CD4-positive, CD25-positive, alpha-beta regulatory T cell (primary cell): ENCODE measurements around the gene SNX8. TPM values are rescaled to one million over a fixed set of nuclear protein-coding genes. Genes with fewer than 3 reads are reported as not detected.

Experiments used
- ATAC-seq, 2 donors: fragments of 150-1000 bp; cut with Tn5 transposase; one replicate each; pipeline ENCODE4 v1.10.0; 2021; ENCODE audit warnings: low read depth in 2 of 2, moderate number of reproducible peaks in 2 of 2, moderate library complexity in 1 of 2
- DNase-seq, 3 donors: peaks; one replicate each; pipeline versions ENCODE4 v3.0.0 to v3.0.0-alpha.2; 2012 to 2022; ENCODE audit warnings: mixed read lengths in 1 of 3
- H3K27ac ChIP-seq: one replicate; pipeline ENCODE4 v1.7.0; 2013; ENCODE audit warnings: mild to moderate bottlenecking, low read length; ENCODE audit not compliant: insufficient read depth, poor library complexity, severe bottlenecking
- H3K27me3 ChIP-seq: one replicate; pipeline ENCODE4 v1.7.0; 2013; ENCODE audit warnings: low read length; ENCODE audit not compliant: control insufficient read depth, insufficient read depth
- H3K36me3 ChIP-seq: one replicate; pipeline ENCODE4 v1.7.0; 2013; ENCODE audit warnings: mild to moderate bottlenecking, low read length, moderate library complexity; ENCODE audit not compliant: control insufficient read depth, insufficient read depth
- H3K4me1 ChIP-seq: 2 replicates; pipeline ENCODE4 v1.7.0; 2013; ENCODE audit warnings: mild to moderate bottlenecking, low read length; ENCODE audit not compliant: insufficient read depth, control insufficient read depth, poor library complexity, severe bottlenecking
- H3K4me3 ChIP-seq: one replicate; pipeline ENCODE4 v1.7.0; 2013; ENCODE audit warnings: low read depth, mild to moderate bottlenecking, low read length, moderate library complexity
- H3K9me3 ChIP-seq, 2 experiments: 1 replicate in 1 of 2; 2 replicates in 1 of 2; pipeline ENCODE4 v1.7.0; 2013; ENCODE audit warnings: low read length in 2 of 2, mild to moderate bottlenecking in 1 of 2, moderate library complexity in 1 of 2; ENCODE audit not compliant: control insufficient read depth in 2 of 2
- H3K27ac Mint-ChIP-seq, 3 donors: one replicate each; pipeline ENCODE4 v1.8.0; 2020 to 2022; ENCODE audit warnings: mild to moderate bottlenecking in 3 of 3, mixed read lengths in 3 of 3, moderate library complexity in 2 of 3
- H3K27me3 Mint-ChIP-seq: one replicate; pipeline ENCODE4 v1.8.0; 2022; ENCODE audit warnings: mild to moderate bottlenecking, mixed read lengths
- H3K36me3 Mint-ChIP-seq: one replicate; pipeline ENCODE4 v1.8.0; 2020; ENCODE audit warnings: mixed read lengths
- H3K4me1 Mint-ChIP-seq, 4 donors: one replicate each; pipeline ENCODE4 v1.8.0; 2020 to 2022; ENCODE audit warnings: mixed read lengths in 4 of 4, mild to moderate bottlenecking in 1 of 4
- H3K4me3 Mint-ChIP-seq, 4 donors: one replicate each; pipeline ENCODE4 v1.8.0; 2020 to 2022; ENCODE audit warnings: mild to moderate bottlenecking in 4 of 4, mixed read lengths in 4 of 4, moderate library complexity in 3 of 4
- H3K9me3 Mint-ChIP-seq, 7 donors: one replicate each; pipeline ENCODE4 v1.8.0; 2020 to 2022; ENCODE audit warnings: mixed read lengths in 7 of 7, mild to moderate bottlenecking in 3 of 7, moderate library complexity in 2 of 7
- polyA plus RNA-seq, 4 donors: library from polyadenylated mRNA; unstranded; fragments of 300-500 nt; fragmentation: Illumina TruSeq; gene quantifications; one replicate each; pipeline ENCODE4 v1.2.3, GENCODE V29; 2021
- total RNA-seq: library from RNA; stranded (reverse); gene quantifications from one replicate; pipeline ENCODE4 v1.2.3, GENCODE V29; 2022

Gene SNX8
- total and polyA plus RNA-seq, 5 donors from 2014 or later: 5.7 to 14.5 (median 9.5) TPM

- Histone ChIP-seq H3K4me1 (peaks cover 14% of the 10 kb centered on the region), H3K27me3 (no peaks in the 10 kb centered on the region), H3K4me3 (no peak overlapping the region), H3K36me3 (no peaks in the 10 kb centered on the region), H3K9me3 (no peaks in the 10 kb centered on the region), H3K27ac (no peak overlapping the region)
- Mint-ChIP-seq H3K9me3 (peaks cover 0 to 1% (median 0%) of the 10 kb centered on the region in 7 donors), H3K27me3 (no peaks in the 10 kb centered on the region), H3K36me3 (no peaks in the 10 kb centered on the region), H3K4me3 (no peak overlapping the region), H3K4me1 (peaks cover 4 to 31% (median 12%) of the 10 kb centered on the region in 4 donors), H3K27ac (peak overlapping the region in 1 of 3 donors; percentile 38)
- ATAC-seq: no peak
- no peak for DNase-seq
Measured at GRCh38 chr7:2247141-2247995, 66.9 kb downstream of the SNX8 start.

- Mint-ChIP-seq H3K36me3 (no peaks in the 10 kb centered on the region), H3K9me3 (peaks cover 0 to 1% (median 0%) of the 10 kb centered on the region in 7 donors), H3K4me1 (peaks cover 4 to 33% (median 13%) of the 10 kb centered on the region in 4 donors), H3K27me3 (no peaks in the 10 kb centered on the region), H3K27ac (no peak overlapping the region), H3K4me3 (peak overlapping the region in 1 of 4 donors; percentile 19)
- H3K4me1 ChIP-seq: peaks cover 23% of the 10 kb centered on the region
- H3K9me3 ChIP-seq: no peaks in the 10 kb centered on the region
- no peaks in the 10 kb centered on the region for H3K36me3 ChIP-seq
- no peaks in the 10 kb centered on the region for H3K27me3 ChIP-seq
- DNase-seq (no peak), ATAC-seq (no peak)
- no peak overlapping the region for H3K27ac ChIP-seq
- no peak overlapping the region for H3K4me3 ChIP-seq
Measured at GRCh38 chr7:2245883-2246675, 68.2 kb downstream of the SNX8 start.

GRCh38 chr7:2244404-2244995 lies 69.7 kb downstream of the SNX8 start:
- peak overlapping the region in 1 of 4 donors; percentile 35 for H3K4me3 Mint-ChIP-seq
- H3K27ac ChIP-seq: no peak overlapping the region
- H3K9me3 Mint-ChIP-seq: peaks cover 0 to 1% (median 0%) of the 10 kb centered on the region in 7 donors
- no peaks in the 10 kb centered on the region for H3K27me3 ChIP-seq
- H3K27me3 Mint-ChIP-seq: no peaks in the 10 kb centered on the region
- ATAC-seq: no peak
- H3K4me1 ChIP-seq: peaks cover 23% of the 10 kb centered on the region
- no peaks in the 10 kb centered on the region for H3K36me3 Mint-ChIP-seq
- H3K4me3 ChIP-seq: no peak overlapping the region
- no peaks in the 10 kb centered on the region for H3K36me3 ChIP-seq
- H3K9me3 ChIP-seq: no peaks in the 10 kb centered on the region
- no peak for DNase-seq
- H3K27ac Mint-ChIP-seq: peak overlapping the region in 1 of 3 donors; percentile 67
- H3K4me1 Mint-ChIP-seq: peaks cover 4 to 48% (median 15%) of the 10 kb centered on the region in 4 donors

- Mint-ChIP-seq H3K36me3 (no peaks in the 10 kb centered on the region), H3K4me1 (peaks cover 4 to 39% (median 10%) of the 10 kb centered on the region in 4 donors), H3K9me3 (peaks cover 0 to 1% (median 0%) of the 10 kb centered on the region in 7 donors), H3K27ac (peak overlapping the region in 1 of 3 donors; percentile 25), H3K27me3 (no peaks in the 10 kb centered on the region), H3K4me3 (peak overlapping the region; percentile 27 to 94 (median 52))
- Histone ChIP-seq H3K27ac (no peak overlapping the region), H3K4me3 (no peak overlapping the region), H3K27me3 (no peaks in the 10 kb centered on the region), H3K4me1 (peaks cover 18% of the 10 kb centered on the region), H3K9me3 (no peaks in the 10 kb centered on the region), H3K36me3 (peaks cover 1% of the 10 kb centered on the region)
- no peak for DNase-seq
- ATAC-seq: no peak
Measured at GRCh38 chr7:2243458-2243857, 70.8 kb downstream of the SNX8 start.

- Mint-ChIP-seq H3K36me3 (no peaks in the 10 kb centered on the region), H3K4me1 (peaks cover 4 to 37% (median 10%) of the 10 kb centered on the region in 4 donors), H3K9me3 (peaks cover 0 to 1% (median 0%) of the 10 kb centered on the region in 7 donors), H3K27ac (peak overlapping the region; percentile 93 to 94 (median 94)), H3K4me3 (peak overlapping the region; percentile 93 to 98 (median 95)), H3K27me3 (no peaks in the 10 kb centered on the region)
- Histone ChIP-seq H3K9me3 (no peaks in the 10 kb centered on the region), H3K27ac (peak overlapping the region; percentile 68), H3K36me3 (peaks cover 8% of the 10 kb centered on the region), H3K4me3 (peak overlapping the region; percentile 80), H3K4me1 (peaks cover 18% of the 10 kb centered on the region), H3K27me3 (no peaks in the 10 kb centered on the region)
- peak; percentile 23 to 29 for ATAC-seq
- DNase-seq: peak in 2 of 3 donors; percentile 17 to 47
Measured at GRCh38 chr7:2242541-2243429, 71.5 kb downstream of the SNX8 start.

- Histone ChIP-seq H3K9me3 (no peaks in the 10 kb centered on the region), H3K4me1 (peaks cover 18% of the 10 kb centered on the region), H3K4me3 (peak within 1 kb of the TSS; percentile 80), H3K36me3 (peaks cover 14% of the 10 kb centered on the region), H3K27me3 (no peaks in the 10 kb centered on the region), H3K27ac (peak within 1 kb of the TSS; percentile 68)
- DNase-seq (peak; percentile 56 to 77 (median 68)), ATAC-seq (peak; percentile 50 to 60)
- Mint-ChIP-seq H3K36me3 (peaks cover 4% of the 10 kb centered on the region), H3K4me1 (peaks cover 4 to 40% (median 10%) of the 10 kb centered on the region in 4 donors), H3K9me3 (peaks cover 0 to 1% (median 0%) of the 10 kb centered on the region in 7 donors), H3K27me3 (no peaks in the 10 kb centered on the region), H3K4me3 (peak within 1 kb of the TSS; percentile 93 to 98 (median 95)), H3K27ac (peak within 1 kb of the TSS; percentile 93 to 94 (median 94))
Measured at GRCh38 chr7:2241580-2242540, 72.4 kb downstream of the SNX8 start, which contains the start of the genes MRM2 and NUDT1. Gene MRM2, minus strand, starts transcription at chr7:2242205. Its CDS starts 36 bp downstream, at chr7:2242169. Gene NUDT1, plus strand, starts transcription at chr7:2242226. Its CDS starts 2,349 bp downstream, at chr7:2244575.
